Mammary epithelial cell (primary cell): ENCODE data around the gene HOXB4.

Experiments used
- EZH2 ChIP-seq: IDR thresholded peaks from 2 replicates; pipeline ENCODE4 v1.6.1; 2012; ENCODE audit warnings: low read length, inconsistent platforms, borderline replicate concordance
- TF ChIP-seq, protein P1 (sequence below), 2 donors: IDR thresholded peaks in 1 of 2; conservative IDR thresholded peaks in 1 of 2; 2 replicates each; pipeline ENCODE4 v1.5.1; 2011 to 2012; ENCODE audit warnings: inconsistent platforms in 2 of 2, low read length in 2 of 2, mild to moderate bottlenecking in 2 of 2, control low read depth in 1 of 2, low read depth in 1 of 2; ENCODE audit not compliant: insufficient read depth in 1 of 2; ENCODE audit errors: extremely low read depth in 1 of 2

DNA sequence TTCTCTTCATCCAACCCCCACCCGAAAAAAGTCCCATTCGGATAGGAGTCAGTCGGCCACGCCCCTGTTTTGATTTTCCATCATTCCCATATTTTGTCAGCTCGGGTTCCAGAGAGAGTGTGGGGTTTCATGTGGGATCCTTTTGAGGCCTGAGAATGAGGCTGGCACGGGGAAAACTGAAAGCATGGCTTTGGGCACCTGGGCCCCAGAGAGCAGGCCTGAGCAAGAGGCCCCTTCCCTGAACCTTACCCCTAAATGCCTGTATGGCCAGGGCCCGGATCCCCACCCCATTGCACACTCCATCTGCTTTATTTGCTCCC, 4.6 kb upstream of the HOXB4 start:
- TF ChIP-seq, protein P1, sequence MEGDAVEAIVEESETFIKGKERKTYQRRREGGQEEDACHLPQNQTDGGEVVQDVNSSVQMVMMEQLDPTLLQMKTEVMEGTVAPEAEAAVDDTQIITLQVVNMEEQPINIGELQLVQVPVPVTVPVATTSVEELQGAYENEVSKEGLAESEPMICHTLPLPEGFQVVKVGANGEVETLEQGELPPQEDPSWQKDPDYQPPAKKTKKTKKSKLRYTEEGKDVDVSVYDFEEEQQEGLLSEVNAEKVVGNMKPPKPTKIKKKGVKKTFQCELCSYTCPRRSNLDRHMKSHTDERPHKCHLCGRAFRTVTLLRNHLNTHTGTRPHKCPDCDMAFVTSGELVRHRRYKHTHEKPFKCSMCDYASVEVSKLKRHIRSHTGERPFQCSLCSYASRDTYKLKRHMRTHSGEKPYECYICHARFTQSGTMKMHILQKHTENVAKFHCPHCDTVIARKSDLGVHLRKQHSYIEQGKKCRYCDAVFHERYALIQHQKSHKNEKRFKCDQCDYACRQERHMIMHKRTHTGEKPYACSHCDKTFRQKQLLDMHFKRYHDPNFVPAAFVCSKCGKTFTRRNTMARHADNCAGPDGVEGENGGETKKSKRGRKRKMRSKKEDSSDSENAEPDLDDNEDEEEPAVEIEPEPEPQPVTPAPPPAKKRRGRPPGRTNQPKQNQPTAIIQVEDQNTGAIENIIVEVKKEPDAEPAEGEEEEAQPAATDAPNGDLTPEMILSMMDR (conservative IDR thresholded peaks at IDR 0.05 in 1 of 2, IDR thresholded peaks at IDR 0.05 in 1 of 2; ENCODE audit: extremely low read depth in 1 of 2, insufficient read depth in 1 of 2, low read depth in 1 of 2, low read length in 2 of 2), result no peak
- no peak for TF ChIP-seq EZH2
